Loucy (cell line): ENCODE data around the gene MGMT.

Source experiments
- EZH2phosphoT487 ChIP-seq: fragments of 200-600 bp; IDR thresholded peaks from 2 replicates; pipeline ENCODE4 v1.6.1; 2018; ENCODE audit warnings: antibody characterized with exemption, mild to moderate bottlenecking, moderate library complexity, borderline replicate concordance
- TF ChIP-seq, protein P1 (sequence below): fragments of 200-600 bp; sonication (generic); conservative IDR thresholded peaks from 2 replicates; pipeline ENCODE4 v1.5.1; 2014; ENCODE audit warnings: mild to moderate bottlenecking, antibody characterized with exemption, low read length

GRCh38 chr10:129604333-129605032 is 137.4 kb downstream of the MGMT start:
- TF ChIP-seq, protein P1, sequence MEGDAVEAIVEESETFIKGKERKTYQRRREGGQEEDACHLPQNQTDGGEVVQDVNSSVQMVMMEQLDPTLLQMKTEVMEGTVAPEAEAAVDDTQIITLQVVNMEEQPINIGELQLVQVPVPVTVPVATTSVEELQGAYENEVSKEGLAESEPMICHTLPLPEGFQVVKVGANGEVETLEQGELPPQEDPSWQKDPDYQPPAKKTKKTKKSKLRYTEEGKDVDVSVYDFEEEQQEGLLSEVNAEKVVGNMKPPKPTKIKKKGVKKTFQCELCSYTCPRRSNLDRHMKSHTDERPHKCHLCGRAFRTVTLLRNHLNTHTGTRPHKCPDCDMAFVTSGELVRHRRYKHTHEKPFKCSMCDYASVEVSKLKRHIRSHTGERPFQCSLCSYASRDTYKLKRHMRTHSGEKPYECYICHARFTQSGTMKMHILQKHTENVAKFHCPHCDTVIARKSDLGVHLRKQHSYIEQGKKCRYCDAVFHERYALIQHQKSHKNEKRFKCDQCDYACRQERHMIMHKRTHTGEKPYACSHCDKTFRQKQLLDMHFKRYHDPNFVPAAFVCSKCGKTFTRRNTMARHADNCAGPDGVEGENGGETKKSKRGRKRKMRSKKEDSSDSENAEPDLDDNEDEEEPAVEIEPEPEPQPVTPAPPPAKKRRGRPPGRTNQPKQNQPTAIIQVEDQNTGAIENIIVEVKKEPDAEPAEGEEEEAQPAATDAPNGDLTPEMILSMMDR, result no peak
- TF ChIP-seq EZH2phosphoT487, result no peak
